GM12878 (cell line): ENCODE data around the gene N4BP2. TPM values are rescaled to one million over a fixed set of nuclear protein-coding genes. Genes with fewer than 3 reads are reported as not detected.
A peak's percentile ranks its signal among the peaks of the same experiment; 100 is the strongest.

ENCODE experiments used
- BCLAF1 ChIP-seq: fragments of 450-650 bp; IDR thresholded peaks from 2 replicates; pipeline ENCODE4 v1.6.1; 2017; ENCODE audit warnings: antibody characterized with exemption, mild to moderate bottlenecking, moderate library complexity
- CHD2 ChIP-seq: IDR thresholded peaks from 2 replicates; pipeline ENCODE4 v1.6.1; 2011; ENCODE audit warnings: low read depth, low read length, improper control_type of control experiment, borderline replicate concordance
- CREB1 ChIP-seq: IDR thresholded peaks from 2 replicates; pipeline ENCODE4 v1.6.1; 2012; ENCODE audit warnings: low read depth, mild to moderate bottlenecking, inconsistent platforms
- EZH2 ChIP-seq: IDR thresholded peaks from 2 replicates; pipeline ENCODE4 v1.6.1; 2012; ENCODE audit warnings: low read depth, mild to moderate bottlenecking, control low read depth, inconsistent platforms, low read length, borderline replicate concordance; ENCODE audit not compliant: control insufficient read depth
- IKZF1 ChIP-seq: fragments of 450-650 bp; conservative IDR thresholded peaks from 2 replicates; pipeline ENCODE4 v1.6.1; 2017; ENCODE audit warnings: antibody characterized with exemption, mild to moderate bottlenecking
- JUND ChIP-seq: IDR thresholded peaks from 2 replicates; pipeline ENCODE4 v1.6.1; 2012; ENCODE audit warnings: low read depth, mild to moderate bottlenecking, low read length, improper control_type of control experiment, moderate library complexity
- MXI1 ChIP-seq: fragments of 150-350 bp; IDR thresholded peaks from 2 replicates; pipeline ENCODE4 v1.6.1; 2011; ENCODE audit warnings: low read depth, mild to moderate bottlenecking, inconsistent platforms, low read length, improper control_type of control experiment
- NR2C1 ChIP-seq: fragments of 450-650 bp; IDR thresholded peaks from 2 replicates; pipeline ENCODE4 v1.6.1; 2017; ENCODE audit warnings: antibody characterized with exemption, mild to moderate bottlenecking, moderate library complexity
- NRF1 ChIP-seq: conservative IDR thresholded peaks from 2 replicates; pipeline ENCODE4 v1.6.1; 2011; ENCODE audit warnings: mild to moderate bottlenecking, low read depth, low read length, improper control_type of control experiment
- SIX5 ChIP-seq: IDR thresholded peaks from 2 replicates; pipeline ENCODE4 v1.6.1; 2011; ENCODE audit warnings: mild to moderate bottlenecking, low read depth, low read length, moderate library complexity; ENCODE audit not compliant: severe bottlenecking
- SPI1 ChIP-seq: IDR thresholded peaks from 2 replicates; pipeline ENCODE4 v1.6.1; 2011; ENCODE audit warnings: low read depth, mild to moderate bottlenecking, low read length, moderate library complexity, borderline replicate concordance; ENCODE audit not compliant: insufficient read depth
- TCF12 ChIP-seq: IDR thresholded peaks from 2 replicates; pipeline ENCODE4 v1.6.1; 2011; ENCODE audit warnings: low read depth, mild to moderate bottlenecking, low read length
- YBX1 ChIP-seq: fragments of 450-650 bp; IDR thresholded peaks from 2 replicates; pipeline ENCODE4 v1.6.1; 2016; ENCODE audit warnings: antibody characterized with exemption
- polyA plus RNA-seq, 11 experiments: library from polyadenylated mRNA; depleted of rRNA in 4 of 11; unstranded in 6 of 11; stranded (reverse) in 5 of 11; fragments of >200 nt; fragmentation: Nextera tagmentation in 4 of 11; fragmentation: Illumina TruSeq in 1 of 11; extraction: Ambion mirVana in 4 of 11; extraction: Trizol in 1 of 11; gene quantifications; 1 replicate in 1 of 11; 2 replicates in 10 of 11; pipeline versions ENCODE4 v1.2.1 to v1.2.3, GENCODE V29; 2011 to 2016; ENCODE audit warnings: inconsistent platforms in 2 of 11, missing spikeins in 2 of 11, low read depth in 1 of 11
- total RNA-seq, 4 experiments: library from RNA; depleted of rRNA in 3 of 4; stranded (reverse); fragments of >200 nt in 3 of 4; fragmentation: Illumina TruSeq in 1 of 4; extraction: Trizol in 1 of 4; gene quantifications; 2 replicates each; pipeline versions ENCODE4 v1.2.1 to v1.2.3, GENCODE V29; 2013 to 2021
- TF ChIP-seq, protein P1 (sequence below): fragments of 450-650 bp; IDR thresholded peaks from 2 replicates; pipeline ENCODE4 v1.6.1; 2017; ENCODE audit warnings: mild to moderate bottlenecking, moderate library complexity
- TF ChIP-seq, protein P2 (sequence below): fragments of 150-350 bp; IDR thresholded peaks from 2 replicates; pipeline ENCODE4 v1.6.1; 2014; ENCODE audit warnings: mild to moderate bottlenecking, low read depth, low read length
- TF ChIP-seq, protein P3 (sequence below): fragments of 450-650 bp; conservative IDR thresholded peaks from 2 replicates; pipeline ENCODE4 v1.6.1; 2017; ENCODE audit warnings: mild to moderate bottlenecking, moderate library complexity
- TF ChIP-seq, protein P4 (sequence below): IDR thresholded peaks from 2 replicates; pipeline ENCODE4 v1.6.1; 2011; ENCODE audit warnings: low read depth, mild to moderate bottlenecking, low read length, moderate library complexity, borderline replicate concordance; ENCODE audit errors: extremely low read depth

The N4BP2 gene
- total and polyA plus RNA-seq, 10 of the 15 experiments (the other 5 are each of a cell fraction or from before 2014, with no cell fraction given) = 2.3 to 18.7 (median 10.0) TPM

GRCh38 chr4:40185830-40186664 is 129.4 kb downstream of the N4BP2 start (continued):
- TF ChIP-seq EZH2 (no peak), CHD2 (peak; percentile 59; the same call in 1 of the 2 replicates), BCLAF1 (no peak), TCF12 (0 out of 2 replicates have a peak, but pooled peaks have one; percentile 3), CREB1 (peak; percentile 24; the same call in 1 of the 2 replicates), NR2C1 (no peak), SIX5 (no peak), MXI1 (no peak), IKZF1 (peak; percentile 95), YBX1 (no peak; the same call in 1 of the 2 replicates), JUND (peak; percentile 28; the same call in 1 of the 2 replicates), SPI1 (peak; percentile 92), NRF1 (no peak)
- TF ChIP-seq, protein P1, sequence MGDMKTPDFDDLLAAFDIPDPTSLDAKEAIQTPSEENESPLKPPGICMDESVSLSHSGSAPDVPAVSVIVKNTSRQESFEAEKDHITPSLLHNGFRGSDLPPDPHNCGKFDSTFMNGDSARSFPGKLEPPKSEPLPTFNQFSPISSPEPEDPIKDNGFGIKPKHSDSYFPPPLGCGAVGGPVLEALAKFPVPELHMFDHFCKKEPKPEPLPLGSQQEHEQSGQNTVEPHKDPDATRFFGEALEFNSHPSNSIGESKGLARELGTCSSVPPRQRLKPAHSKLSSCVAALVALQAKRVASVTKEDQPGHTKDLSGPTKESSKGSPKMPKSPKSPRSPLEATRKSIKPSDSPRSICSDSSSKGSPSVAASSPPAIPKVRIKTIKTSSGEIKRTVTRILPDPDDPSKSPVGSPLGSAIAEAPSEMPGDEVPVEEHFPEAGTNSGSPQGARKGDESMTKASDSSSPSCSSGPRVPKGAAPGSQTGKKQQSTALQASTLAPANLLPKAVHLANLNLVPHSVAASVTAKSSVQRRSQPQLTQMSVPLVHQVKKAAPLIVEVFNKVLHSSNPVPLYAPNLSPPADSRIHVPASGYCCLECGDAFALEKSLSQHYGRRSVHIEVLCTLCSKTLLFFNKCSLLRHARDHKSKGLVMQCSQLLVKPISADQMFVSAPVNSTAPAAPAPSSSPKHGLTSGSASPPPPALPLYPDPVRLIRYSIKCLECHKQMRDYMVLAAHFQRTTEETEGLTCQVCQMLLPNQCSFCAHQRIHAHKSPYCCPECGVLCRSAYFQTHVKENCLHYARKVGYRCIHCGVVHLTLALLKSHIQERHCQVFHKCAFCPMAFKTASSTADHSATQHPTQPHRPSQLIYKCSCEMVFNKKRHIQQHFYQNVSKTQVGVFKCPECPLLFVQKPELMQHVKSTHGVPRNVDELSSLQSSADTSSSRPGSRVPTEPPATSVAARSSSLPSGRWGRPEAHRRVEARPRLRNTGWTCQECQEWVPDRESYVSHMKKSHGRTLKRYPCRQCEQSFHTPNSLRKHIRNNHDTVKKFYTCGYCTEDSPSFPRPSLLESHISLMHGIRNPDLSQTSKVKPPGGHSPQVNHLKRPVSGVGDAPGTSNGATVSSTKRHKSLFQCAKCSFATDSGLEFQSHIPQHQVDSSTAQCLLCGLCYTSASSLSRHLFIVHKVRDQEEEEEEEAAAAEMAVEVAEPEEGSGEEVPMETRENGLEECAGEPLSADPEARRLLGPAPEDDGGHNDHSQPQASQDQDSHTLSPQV = no peak
- TF ChIP-seq, protein P2, sequence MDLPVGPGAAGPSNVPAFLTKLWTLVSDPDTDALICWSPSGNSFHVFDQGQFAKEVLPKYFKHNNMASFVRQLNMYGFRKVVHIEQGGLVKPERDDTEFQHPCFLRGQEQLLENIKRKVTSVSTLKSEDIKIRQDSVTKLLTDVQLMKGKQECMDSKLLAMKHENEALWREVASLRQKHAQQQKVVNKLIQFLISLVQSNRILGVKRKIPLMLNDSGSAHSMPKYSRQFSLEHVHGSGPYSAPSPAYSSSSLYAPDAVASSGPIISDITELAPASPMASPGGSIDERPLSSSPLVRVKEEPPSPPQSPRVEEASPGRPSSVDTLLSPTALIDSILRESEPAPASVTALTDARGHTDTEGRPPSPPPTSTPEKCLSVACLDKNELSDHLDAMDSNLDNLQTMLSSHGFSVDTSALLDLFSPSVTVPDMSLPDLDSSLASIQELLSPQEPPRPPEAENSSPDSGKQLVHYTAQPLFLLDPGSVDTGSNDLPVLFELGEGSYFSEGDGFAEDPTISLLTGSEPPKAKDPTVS = no peak
- TF ChIP-seq, protein P3, sequence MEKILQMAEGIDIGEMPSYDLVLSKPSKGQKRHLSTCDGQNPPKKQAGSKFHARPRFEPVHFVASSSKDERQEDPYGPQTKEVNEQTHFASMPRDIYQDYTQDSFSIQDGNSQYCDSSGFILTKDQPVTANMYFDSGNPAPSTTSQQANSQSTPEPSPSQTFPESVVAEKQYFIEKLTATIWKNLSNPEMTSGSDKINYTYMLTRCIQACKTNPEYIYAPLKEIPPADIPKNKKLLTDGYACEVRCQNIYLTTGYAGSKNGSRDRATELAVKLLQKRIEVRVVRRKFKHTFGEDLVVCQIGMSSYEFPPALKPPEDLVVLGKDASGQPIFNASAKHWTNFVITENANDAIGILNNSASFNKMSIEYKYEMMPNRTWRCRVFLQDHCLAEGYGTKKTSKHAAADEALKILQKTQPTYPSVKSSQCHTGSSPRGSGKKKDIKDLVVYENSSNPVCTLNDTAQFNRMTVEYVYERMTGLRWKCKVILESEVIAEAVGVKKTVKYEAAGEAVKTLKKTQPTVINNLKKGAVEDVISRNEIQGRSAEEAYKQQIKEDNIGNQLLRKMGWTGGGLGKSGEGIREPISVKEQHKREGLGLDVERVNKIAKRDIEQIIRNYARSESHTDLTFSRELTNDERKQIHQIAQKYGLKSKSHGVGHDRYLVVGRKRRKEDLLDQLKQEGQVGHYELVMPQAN = no peak
- TF ChIP-seq, protein P4, sequence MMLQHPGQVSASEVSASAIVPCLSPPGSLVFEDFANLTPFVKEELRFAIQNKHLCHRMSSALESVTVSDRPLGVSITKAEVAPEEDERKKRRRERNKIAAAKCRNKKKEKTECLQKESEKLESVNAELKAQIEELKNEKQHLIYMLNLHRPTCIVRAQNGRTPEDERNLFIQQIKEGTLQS = no peak
